ENCODE results near the gene PDLIM5. TPM values are rescaled to one million over a fixed set of nuclear protein-coding genes. Genes with fewer than 3 reads are reported as not detected.
A peak's percentile ranks its signal among the peaks of the same experiment; 100 is the strongest.

Gene PDLIM5
- total RNA-seq, 1 donor from 2014 or later = 154 TPM

- no peak for DNase-seq (ENCODE audit: low spot score)
These were observed 22.9 kb upstream of the PDLIM5 start for GRCh38 chr4:94428884-94429283.

DNA sequence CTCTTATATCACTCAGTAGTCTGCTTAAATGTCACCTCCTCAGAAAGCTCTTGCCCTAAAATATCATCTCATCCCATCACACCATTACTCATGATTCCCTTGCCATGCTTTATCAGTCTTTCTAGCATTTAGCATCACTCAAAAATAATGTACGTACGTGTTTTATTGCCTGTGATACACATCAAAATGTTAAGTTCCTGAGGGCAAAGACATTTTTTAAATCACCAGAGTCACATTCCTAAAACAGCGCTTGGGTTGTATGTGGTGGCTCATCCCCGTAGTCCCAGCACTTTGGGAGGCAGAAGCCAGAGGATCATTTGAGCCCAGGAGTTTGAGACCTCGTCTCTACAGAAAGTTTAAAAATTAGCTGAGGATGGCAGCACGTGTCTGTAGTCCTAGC is 21.3 kb upstream of the PDLIM5 start:
- DNase-seq (ENCODE audit: low spot score) = no peak

- DNase-seq (ENCODE audit: low spot score) = no peak
These were observed 20.4 kb upstream of the PDLIM5 start for GRCh38 chr4:94431388-94431787.

GRCh38 chr4:94434505-94434904 is 17.2 kb upstream of the PDLIM5 start:
- DNase-seq (ENCODE audit: low spot score) = no peak

GRCh38 chr4:94435874-94436273 is 15.9 kb upstream of the PDLIM5 start:
- no peak for DNase-seq (ENCODE audit: low spot score)

- DNase-seq (ENCODE audit: low spot score) = no peak
These were observed 15.2 kb upstream of the PDLIM5 start for GRCh38 chr4:94436512-94436911.

- no peak for DNase-seq (ENCODE audit: low spot score)
These were observed 12.1 kb upstream of the PDLIM5 start for GRCh38 chr4:94439606-94440005.

- DNase-seq (ENCODE audit: low spot score) = no peak
These were observed 9.9 kb upstream of the PDLIM5 start for GRCh38 chr4:94441838-94442237.

DNA sequence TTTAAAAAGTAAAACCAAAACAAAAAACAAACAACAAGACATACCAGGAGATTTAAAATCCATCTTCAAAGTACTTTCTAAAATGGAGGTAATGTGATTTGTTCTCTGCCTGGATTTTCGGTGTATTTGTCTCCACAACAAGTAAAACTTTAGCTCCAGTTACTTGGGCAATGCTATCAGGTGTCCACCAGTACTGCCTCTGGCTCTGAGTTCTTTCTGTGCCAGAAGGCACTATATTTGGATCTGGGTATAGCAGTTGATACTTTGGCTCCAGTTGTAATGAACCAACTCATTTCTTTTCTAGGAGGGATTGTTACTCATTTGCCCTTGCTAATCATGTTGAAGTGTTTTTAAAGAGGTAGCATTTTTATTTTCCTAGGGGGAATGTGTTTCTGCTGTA is 9.5 kb upstream of the PDLIM5 start:
- DNase-seq (ENCODE audit: low spot score) = no peak

- DNase-seq (ENCODE audit: low spot score) = no peak
These were observed 5.4 kb upstream of the PDLIM5 start for GRCh38 chr4:94446386-94446785.

GRCh38 chr4:94447754-94448411 is 3.9 kb upstream of the PDLIM5 start:
- DNase-seq (ENCODE audit: low spot score) = no peak

- DNase-seq (ENCODE audit: low spot score) = no peak
These were observed 2.8 kb upstream of the PDLIM5 start for GRCh38 chr4:94448815-94449375.

DNA sequence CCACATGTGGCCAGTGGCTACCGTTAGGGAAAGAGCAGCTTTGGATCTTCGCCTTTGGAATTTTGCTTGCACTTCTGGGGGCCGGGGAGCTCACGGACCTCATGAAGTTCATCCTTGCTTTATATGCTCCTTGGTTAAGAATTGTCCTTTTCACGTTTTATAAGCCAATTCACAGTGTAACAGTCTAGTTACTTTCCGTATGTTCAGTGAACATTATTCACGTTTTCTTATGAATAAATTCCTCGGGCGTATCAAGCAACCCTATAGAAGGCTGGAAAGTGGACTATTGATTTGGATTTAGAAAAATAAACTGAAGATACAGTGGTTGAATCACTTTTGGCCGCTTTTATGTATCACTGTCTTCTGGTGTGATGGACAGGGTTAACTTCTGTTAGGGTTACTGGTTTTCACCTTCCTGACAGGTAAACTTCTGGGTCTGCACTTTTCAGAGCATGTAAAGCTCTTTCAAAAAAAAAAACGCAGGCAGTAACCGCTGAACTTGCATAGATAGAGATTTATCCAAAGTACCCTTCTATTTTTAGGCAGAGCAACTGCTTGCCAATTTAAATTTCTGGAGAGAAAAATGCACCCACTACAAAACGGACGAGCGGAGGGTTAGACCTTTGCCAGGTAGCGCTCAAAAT is 569 bp upstream of the PDLIM5 start:
- no peak for DNase-seq (ENCODE audit: low spot score)

DNA sequence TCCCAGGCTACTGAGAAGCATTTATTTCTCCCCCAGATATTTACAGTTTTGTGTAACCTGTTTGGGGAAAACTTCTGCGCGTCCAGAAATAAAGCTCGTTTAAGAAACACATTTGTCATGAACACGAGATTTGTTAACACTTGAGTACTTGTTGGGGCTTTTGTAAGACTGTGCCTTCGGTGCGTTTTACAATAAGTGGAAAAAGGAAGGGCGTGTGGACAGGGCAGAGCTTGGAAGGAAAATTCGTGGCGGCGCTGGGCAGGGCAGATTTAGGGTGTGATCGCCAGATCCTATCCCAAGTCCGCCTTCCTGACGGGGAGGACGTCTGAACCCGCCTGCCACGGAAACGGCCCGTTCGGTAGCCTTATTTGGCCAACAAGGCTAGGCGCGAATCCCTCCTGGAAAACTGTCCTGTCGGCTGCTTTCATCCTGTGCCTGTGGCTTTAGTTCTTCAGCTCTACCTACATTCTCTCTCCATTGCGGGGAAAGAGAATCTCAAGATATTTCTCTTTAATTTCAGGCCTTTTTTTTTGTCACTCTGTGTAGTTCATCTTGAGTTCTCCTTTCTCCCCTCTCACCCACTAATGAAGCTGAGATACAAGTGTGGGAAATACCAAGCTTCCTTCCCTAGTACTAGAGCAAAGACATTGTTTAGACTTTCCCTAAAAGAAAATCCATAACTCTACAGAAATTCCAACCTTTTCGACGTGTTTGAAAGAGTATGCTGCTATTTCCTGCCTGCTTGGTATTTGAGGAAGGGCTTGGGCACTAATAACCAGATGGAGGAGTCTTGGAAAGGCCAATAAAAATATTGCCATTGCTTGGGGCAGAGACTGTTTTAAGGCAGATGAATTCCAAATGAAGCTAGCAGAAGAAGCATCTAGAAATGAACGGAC is 982 bp downstream of the PDLIM5 start:
- DNase-seq (ENCODE audit: low spot score) = peak; percentile 83

DNA sequence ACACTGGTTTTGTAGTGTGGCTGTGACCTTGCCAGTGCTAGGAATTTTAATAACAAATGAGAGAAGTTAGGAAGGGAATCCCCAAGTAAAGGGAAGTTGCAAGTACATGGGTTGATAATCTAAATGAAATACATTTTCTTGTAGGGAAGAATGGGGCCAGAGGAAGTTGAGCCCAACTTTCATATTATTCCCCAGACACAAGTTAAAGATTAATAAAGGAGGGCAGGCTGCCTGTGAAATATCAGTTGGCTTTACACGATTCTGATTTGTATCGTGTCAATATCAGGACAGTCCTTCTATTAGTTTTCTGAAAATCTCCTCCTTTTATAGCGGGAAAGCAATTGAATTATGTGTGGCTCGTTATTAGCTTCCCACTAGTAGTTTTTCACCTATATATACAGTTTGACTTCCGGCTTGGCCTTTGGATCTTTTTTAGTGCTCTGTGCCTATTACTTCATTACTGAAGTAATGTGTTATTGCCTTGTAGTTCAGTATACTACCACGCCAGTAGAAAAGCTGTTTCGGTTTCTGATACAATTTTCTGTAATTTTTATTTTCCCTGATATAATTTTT is 1.7 kb downstream of the PDLIM5 start:
- no peak for DNase-seq (ENCODE audit: low spot score)

DNA sequence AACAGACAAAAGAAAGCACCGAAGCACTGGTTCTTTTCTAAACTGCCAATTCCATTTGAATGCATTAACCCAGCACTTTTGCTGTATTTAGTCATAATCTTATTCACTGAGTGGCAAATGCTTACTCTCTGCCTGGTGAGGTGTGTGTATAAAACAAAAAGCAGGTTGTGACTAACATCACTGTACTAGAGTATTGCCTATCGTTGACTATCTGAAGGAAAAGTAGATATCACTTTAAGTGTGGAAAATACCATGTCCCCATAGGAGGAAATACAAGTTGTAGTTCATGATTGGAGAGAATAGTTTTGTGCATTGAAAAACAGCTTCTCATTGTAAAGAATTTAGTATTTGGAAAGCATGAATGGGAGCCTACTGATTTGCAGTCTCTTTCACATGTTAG is 2.7 kb downstream of the PDLIM5 start:
- no peak for DNase-seq (ENCODE audit: low spot score)

DNA sequence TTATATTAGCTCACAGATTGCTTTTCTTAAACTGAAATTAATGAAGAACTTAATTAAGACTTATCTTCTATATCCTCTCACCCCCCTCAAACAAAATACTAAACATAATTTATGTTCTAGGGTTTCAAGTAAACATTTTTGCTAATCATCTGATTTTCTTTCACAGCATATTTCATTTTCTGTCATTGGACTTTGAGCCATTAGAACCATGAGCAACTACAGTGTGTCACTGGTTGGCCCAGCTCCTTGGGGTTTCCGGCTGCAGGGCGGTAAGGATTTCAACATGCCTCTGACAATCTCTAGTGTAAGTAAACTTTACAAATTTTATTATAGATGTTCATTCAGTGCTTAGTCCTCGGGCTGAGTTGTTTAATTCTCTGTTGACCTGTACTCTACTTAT is 3.3 kb downstream of the PDLIM5 start:
- DNase-seq (ENCODE audit: low spot score) = peak; percentile 57

- no peak for DNase-seq (ENCODE audit: low spot score)
These were observed 6.0 kb downstream of the PDLIM5 start for GRCh38 chr4:94457692-94458106.

- no peak for DNase-seq (ENCODE audit: low spot score)
These were observed 6.9 kb downstream of the PDLIM5 start for GRCh38 chr4:94458682-94459081.

GRCh38 chr4:94459462-94460161 is 7.9 kb downstream of the PDLIM5 start:
- no peak for DNase-seq (ENCODE audit: low spot score)

- no peak for DNase-seq (ENCODE audit: low spot score)
These were observed 9.8 kb downstream of the PDLIM5 start for GRCh38 chr4:94461506-94461905.
